HEK293 (cell line): Measurements from ENCODE around the gene MEI1.

Experiments used
- CTCF ChIP-seq: fragments of 450-650 bp; formaldehyde crosslinking; IDR thresholded peaks from 2 replicates; pipeline ENCODE4 v1.5.1; 2016; ENCODE audit warnings: missing biosample characterization, missing genetic modification characterization
- SETDB1 ChIP-seq: IDR thresholded peaks from one replicate; pipeline ENCODE4 v1.6.1; 2017; ENCODE audit warnings: mild to moderate bottlenecking, low read length, moderate library complexity, mixed read lengths; ENCODE audit not compliant: insufficient read length
- ZFHX2 ChIP-seq: fragments of 450-650 bp; formaldehyde crosslinking; conservative IDR thresholded peaks from 2 replicates; pipeline ENCODE4 v1.5.1; 2016; ENCODE audit warnings: missing biosample characterization, missing genetic modification characterization
- ZNF133 ChIP-seq: fragments of 450-650 bp; formaldehyde crosslinking; IDR thresholded peaks from 2 replicates; pipeline ENCODE4 v1.5.1; 2016; ENCODE audit warnings: missing biosample characterization, missing genetic modification characterization
- ZNF140 ChIP-seq: fragments of 450-650 bp; formaldehyde crosslinking; IDR thresholded peaks from 2 replicates; pipeline ENCODE4 v1.5.1; 2016; ENCODE audit warnings: missing biosample characterization, missing genetic modification characterization
- ZNF292 ChIP-seq: fragments of 450-650 bp; formaldehyde crosslinking; IDR thresholded peaks from 2 replicates; pipeline ENCODE4 v1.5.1; 2016; ENCODE audit warnings: low read depth, missing biosample characterization, missing genetic modification characterization, borderline replicate concordance
- ZNF394 ChIP-seq: fragments of 450-650 bp; formaldehyde crosslinking; IDR thresholded peaks from 2 replicates; pipeline ENCODE4 v1.5.1; 2016; ENCODE audit warnings: missing biosample characterization, missing genetic modification characterization, mild to moderate bottlenecking, moderate library complexity, borderline replicate concordance
- ZNF404 ChIP-seq: fragments of 450-650 bp; formaldehyde crosslinking; IDR thresholded peaks from 2 replicates; pipeline ENCODE4 v1.5.1; 2017; ENCODE audit warnings: missing biosample characterization, missing genetic modification characterization
- ZNF501 ChIP-seq: fragments of 450-650 bp; formaldehyde crosslinking; IDR thresholded peaks from 2 replicates; pipeline ENCODE4 v1.5.1; 2016; ENCODE audit warnings: missing biosample characterization, missing genetic modification characterization
- ZNF548 ChIP-seq: fragments of 450-650 bp; formaldehyde crosslinking; IDR thresholded peaks from 2 replicates; pipeline ENCODE4 v1.5.1; 2016; ENCODE audit warnings: missing biosample characterization, missing genetic modification characterization
- TF ChIP-seq, protein P1 (sequence below): fragments of 450-650 bp; formaldehyde crosslinking; IDR thresholded peaks from 2 replicates; pipeline ENCODE4 v1.5.1; 2016; ENCODE audit warnings: missing biosample characterization, missing genetic modification characterization
- TF ChIP-seq, protein P2 (sequence below): fragments of 450-650 bp; formaldehyde crosslinking; IDR thresholded peaks from 2 replicates; pipeline ENCODE4 v1.5.1; 2016; ENCODE audit warnings: missing biosample characterization, missing genetic modification characterization

- TF ChIP-seq CTCF (tag by site-specific recombination) (no peak), ZNF404 (no peak), ZNF394 (tag by site-specific recombination) (no peak), ZFHX2 (tag by site-specific recombination) (no peak), ZNF140 (tag by site-specific recombination) (no peak), ZNF292 (tag by site-specific recombination) (no peak), ZNF133 (tag by site-specific recombination) (no peak), ZNF548 (tag by site-specific recombination) (no peak), ZNF501 (tag by site-specific recombination) (no peak), SETDB1 (no peak)
- TF ChIP-seq, protein P1, sequence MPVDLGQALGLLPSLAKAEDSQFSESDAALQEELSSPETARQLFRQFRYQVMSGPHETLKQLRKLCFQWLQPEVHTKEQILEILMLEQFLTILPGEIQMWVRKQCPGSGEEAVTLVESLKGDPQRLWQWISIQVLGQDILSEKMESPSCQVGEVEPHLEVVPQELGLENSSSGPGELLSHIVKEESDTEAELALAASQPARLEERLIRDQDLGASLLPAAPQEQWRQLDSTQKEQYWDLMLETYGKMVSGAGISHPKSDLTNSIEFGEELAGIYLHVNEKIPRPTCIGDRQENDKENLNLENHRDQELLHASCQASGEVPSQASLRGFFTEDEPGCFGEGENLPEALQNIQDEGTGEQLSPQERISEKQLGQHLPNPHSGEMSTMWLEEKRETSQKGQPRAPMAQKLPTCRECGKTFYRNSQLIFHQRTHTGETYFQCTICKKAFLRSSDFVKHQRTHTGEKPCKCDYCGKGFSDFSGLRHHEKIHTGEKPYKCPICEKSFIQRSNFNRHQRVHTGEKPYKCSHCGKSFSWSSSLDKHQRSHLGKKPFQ: no peak
- TF ChIP-seq, protein P2, sequence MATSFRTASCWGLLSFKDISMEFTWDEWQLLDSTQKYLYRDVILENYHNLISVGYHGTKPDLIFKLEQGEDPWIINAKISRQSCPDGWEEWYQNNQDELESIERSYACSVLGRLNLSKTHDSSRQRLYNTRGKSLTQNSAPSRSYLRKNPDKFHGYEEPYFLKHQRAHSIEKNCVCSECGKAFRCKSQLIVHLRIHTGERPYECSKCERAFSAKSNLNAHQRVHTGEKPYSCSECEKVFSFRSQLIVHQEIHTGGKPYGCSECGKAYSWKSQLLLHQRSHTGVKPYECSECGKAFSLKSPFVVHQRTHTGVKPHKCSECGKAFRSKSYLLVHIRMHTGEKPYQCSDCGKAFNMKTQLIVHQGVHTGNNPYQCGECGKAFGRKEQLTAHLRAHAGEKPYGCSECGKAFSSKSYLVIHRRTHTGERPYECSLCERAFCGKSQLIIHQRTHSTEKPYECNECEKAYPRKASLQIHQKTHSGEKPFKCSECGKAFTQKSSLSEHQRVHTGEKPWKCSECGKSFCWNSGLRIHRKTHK (tag by site-specific recombination): no peak
Measured at GRCh38 chr22:41834005-41834944, 135.0 kb downstream of the MEI1 start.
